ENCODE measurements around the gene TFPI.

GRCh38 chr2:187552828-187553681 is 1.2 kb downstream of the TFPI start:
- no peak for TF ChIP-seq EZH2 (IDR thresholded peaks at IDR 0.05; ENCODE audit: low read length, unreplicated experiment)
- TF ChIP-seq, protein P1, sequence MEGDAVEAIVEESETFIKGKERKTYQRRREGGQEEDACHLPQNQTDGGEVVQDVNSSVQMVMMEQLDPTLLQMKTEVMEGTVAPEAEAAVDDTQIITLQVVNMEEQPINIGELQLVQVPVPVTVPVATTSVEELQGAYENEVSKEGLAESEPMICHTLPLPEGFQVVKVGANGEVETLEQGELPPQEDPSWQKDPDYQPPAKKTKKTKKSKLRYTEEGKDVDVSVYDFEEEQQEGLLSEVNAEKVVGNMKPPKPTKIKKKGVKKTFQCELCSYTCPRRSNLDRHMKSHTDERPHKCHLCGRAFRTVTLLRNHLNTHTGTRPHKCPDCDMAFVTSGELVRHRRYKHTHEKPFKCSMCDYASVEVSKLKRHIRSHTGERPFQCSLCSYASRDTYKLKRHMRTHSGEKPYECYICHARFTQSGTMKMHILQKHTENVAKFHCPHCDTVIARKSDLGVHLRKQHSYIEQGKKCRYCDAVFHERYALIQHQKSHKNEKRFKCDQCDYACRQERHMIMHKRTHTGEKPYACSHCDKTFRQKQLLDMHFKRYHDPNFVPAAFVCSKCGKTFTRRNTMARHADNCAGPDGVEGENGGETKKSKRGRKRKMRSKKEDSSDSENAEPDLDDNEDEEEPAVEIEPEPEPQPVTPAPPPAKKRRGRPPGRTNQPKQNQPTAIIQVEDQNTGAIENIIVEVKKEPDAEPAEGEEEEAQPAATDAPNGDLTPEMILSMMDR (conservative IDR thresholded peaks at IDR 0.05; ENCODE audit: low read depth, low read length) = no peak

Measured in PC-3 (cell line).